NCI-H2227 (cell line): ENCODE results near the gene SLC27A4.

Source experiments
- DNase-seq: peaks from one replicate; lab custom pipeline; 2025; ENCODE audit not compliant: unreplicated experiment; lab: John Stamatoyannopoulos, UW

SLC27A4 gene

DNA sequence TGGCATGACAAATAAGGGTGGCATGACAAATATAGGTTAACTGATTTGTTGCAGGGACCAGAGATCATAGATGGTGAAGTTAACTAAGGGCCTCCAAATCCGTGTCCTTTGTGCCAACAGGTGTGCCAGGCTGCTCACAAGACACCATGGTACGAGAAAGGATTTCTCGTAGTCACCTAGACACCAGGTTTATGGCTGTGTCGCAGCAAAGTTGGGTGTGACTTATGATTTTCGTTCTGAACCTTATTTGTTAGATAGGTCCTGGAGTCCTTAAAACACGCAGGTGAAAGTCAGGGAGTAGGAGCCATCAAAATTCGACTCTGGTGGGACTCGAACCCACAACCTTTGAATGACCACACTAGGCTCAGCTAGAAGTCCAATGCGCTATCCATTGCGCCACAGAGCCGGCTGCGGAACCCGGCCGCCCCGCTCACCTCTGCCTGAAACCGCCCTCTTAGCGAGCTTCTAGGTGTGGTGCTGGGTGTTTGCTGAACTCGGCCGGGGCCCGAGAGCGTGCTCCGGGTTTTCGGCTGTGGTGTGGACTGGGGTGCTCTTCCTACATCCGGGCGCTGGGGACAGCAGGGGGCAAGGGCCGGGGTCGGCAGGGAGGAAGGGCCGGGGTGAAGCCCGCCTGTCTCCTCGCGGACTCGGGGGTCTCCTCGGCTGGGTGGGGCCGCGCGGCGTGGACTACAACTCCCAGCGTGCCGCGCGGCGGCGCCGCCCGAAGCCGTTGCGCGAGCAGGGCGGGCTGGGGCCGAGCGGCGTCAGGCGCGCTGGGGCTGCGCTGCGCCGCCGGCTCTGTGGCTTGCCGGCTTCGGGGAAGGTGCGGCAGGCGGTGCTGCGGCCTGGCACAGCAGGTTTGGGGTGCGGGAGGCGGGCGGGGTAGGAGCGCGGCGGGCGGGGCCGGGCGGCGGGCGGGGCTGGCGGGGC, at the start of gene SLC27A4:
Gene SLC27A4, plus strand, starts transcription at position 767 of the 930 bp plus-strand sequence. CDS start 2,606 bp downstream, outside the sequence.
- DNase-seq: peak; percentile 88

- DNase-seq: no peak
Measured at GRCh38 chr9:128292009-128292408, 48.3 kb upstream of the SLC27A4 start.

DNA sequence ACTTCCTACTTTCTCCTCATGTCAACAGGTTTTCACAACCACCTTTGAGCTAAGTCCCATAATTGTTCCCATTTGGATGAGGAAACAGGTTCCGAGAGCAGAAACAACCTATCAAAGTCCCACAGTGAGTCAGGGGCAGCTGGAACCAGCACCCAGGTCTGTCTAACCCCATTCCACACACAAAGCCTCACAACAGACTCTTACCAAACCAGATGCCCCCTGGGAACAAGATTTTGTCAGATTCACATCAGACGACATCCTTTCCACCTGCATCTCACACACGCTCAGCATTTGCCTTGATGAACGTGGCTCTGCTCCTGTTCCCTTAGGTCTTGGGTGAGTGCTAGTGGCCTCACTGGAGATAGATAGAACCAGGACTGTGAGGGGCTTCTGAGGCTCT, 47.2 kb upstream of the SLC27A4 start:
- DNase-seq: no peak

DNA sequence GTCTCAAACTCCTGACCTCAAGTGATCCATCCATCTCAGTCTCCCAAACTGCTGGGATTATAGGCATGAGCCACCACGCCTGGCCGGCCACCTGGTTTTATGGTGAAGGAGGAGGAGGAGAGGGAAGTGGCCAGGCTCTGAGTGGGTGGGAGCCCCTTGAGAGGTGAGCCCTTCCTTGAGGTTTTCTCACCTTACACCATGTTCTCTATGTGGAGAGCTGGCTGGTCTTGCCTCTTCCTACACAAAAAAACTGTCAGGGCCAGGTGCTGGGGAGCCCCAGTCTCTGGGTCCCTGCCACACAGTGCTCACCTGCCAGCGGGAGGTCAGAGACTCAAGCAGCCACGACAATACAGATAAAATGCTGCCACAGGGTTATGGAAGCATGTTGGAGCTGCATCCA, 46.2 kb upstream of the SLC27A4 start:
- DNase-seq: no peak

GRCh38 chr9:128296340-128297220, 43.7 kb upstream of the SLC27A4 start:
- no peak for DNase-seq

DNA sequence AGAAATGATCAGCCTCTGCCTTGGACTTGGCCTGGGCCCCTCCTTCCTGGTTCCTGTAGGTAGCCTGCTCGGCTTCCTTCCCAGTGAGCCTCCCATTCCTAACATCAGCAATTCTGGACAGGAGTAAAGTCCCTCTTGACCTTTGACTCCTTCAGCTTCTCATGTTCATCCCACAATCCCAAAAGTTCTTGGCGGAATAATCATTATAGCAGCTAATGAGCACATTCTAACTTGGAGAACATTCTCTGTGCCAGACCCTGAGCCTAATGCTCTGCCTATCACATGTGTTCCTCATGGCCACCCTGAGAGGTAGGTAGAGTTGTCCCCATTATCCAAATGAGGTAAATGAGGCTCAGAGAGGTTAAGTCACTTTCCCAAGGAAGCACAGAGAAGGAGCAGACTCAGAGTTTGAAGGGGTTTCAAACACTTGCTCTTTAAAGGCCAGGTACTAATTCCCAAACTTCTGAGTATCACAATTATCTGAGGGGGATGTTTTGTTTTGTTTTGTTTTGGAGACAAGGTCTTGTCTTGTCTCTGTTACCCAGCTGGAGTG, 43.0 kb upstream of the SLC27A4 start:
- DNase-seq: no peak

- no peak for DNase-seq
Measured at GRCh38 chr9:128298535-128299482, 41.5 kb upstream of the SLC27A4 start.

- no peak for DNase-seq
Measured at GRCh38 chr9:128304136-128304970, 36.0 kb upstream of the SLC27A4 start.

DNA sequence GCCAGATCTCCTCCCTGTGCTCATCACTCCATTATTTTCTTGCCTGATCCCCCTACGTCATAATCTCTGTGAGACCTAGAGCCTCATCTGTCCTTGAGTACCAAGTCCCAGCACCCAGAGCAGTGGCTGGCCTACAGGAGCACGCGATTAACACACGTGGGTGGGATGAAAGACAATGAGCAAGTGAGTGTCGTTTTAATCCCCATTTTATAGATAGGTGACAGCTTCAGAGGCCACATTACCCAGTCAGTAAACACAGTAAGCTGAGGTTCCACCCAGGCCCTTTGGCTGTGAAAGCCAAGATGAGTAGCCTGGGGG, 35.4 kb upstream of the SLC27A4 start:
- DNase-seq: no peak

DNA sequence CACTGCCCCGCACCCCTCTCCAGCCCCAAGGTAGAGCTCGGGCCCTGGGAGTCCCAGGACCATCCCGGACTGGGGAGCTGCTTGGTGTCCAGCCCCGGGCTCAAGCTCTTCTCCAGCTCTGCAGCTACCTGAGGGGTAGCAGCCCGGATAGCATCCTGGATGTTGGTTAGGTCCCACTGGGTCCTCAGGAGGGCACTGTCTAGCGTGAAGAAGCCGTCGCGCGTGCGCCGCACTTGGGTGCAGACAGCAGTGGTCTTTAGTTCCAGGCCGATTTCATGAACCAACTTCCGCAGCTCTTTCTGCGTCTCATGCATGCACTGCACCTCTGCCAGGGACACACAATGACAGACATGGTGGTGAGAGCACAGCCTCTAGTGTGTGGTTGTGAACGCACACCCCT, 30.8 kb upstream of the SLC27A4 start:
- DNase-seq: no peak

DNA sequence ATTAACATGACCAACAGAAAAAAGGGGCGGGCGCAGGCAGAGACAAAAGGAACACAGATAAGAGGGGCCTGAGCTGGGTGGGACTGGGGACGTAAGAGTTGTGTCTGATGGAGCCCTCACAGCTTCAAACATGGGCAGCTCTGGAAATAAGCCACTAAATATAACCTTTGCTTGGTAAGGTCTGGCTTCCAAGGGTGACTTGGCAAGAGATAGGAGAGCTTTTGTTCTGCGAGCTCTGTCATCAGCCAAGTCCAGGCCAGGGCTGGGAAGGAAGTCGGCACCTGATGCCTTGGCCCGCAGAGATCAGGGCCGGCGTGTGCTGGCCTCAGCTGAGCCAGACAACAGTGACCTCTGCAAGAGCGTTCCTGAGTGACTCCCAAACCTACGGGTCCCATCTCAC, 29.9 kb upstream of the SLC27A4 start:
- no peak for DNase-seq

GRCh38 chr9:128314697-128315096, 25.6 kb upstream of the SLC27A4 start:
- DNase-seq: no peak

GRCh38 chr9:128316421-128316820, 23.9 kb upstream of the SLC27A4 start:
- DNase-seq: no peak

- DNase-seq: no peak
Measured at GRCh38 chr9:128317629-128318028, 22.7 kb upstream of the SLC27A4 start.

DNA sequence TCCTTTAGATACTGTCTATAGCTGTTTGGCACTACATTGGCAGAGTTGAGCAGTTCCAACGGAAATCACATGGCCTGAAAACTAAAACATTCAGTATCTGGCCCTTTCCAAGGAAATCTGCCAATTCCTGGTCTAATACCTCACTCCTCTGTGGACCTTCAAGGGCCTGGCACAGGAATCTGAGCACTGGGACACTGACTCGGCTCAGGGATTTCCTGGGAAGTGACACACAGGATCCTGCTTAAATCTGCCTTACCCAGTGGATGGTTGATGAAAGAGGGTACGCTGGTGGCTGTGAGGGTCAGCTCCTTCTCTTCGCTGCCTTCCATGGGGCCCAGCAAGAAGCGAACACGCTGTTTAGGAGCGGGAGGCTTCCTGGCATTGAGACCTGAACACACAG, 19.0 kb upstream of the SLC27A4 start:
- no peak for DNase-seq

GRCh38 chr9:128321879-128322403, 18.4 kb upstream of the SLC27A4 start:
- no peak for DNase-seq

DNA sequence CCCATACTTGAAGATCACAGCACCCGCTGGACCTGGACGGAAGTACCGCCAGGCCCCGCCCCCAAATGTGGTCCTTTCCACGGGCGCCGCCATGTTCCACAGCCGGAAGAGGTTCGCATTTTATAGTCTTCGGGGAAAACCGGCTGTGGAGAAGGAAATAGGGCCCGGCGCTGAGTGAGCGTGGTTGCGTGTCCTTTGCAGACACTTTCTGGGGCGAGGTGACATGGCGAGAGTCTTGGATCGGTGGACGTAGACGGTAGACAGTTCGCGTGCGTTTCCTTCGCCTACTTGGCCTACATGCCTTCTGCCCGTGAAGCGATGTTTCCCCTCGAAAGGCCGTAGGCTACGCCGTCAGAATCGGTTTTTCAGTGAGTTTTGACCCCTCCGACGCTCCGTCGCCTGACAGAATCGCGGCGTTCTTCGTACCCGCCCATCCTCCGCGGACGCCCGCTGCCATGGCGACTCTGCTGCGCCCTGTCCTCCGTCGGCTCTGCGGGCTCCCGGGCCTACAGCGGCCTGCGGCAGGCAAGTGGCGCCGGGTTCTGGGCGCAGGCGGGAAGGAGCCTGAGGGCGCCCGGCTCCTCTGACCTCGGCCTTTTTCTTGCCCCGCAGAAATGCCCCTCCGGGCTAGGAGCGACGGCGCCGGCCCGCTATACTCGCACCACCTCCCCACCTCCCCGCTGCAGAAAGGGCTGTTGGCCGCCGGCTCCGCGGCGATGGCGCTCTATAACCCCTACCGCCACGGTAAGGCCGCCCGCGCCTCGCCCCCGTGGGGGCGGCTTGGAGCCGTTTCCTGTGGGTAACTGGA, 17.7 kb upstream of the SLC27A4 start, which contains the start of the genes COQ4 and TRUB2:
Gene COQ4, plus strand, starts transcription at position 436 of the 808 bp plus-strand sequence. Its CDS starts 20 bp downstream, at position 456.
Gene TRUB2, minus strand, starts transcription at position 44 of the 808 bp plus-strand sequence. Its CDS starts 39 bp downstream, at position 5.
- DNase-seq: peak; percentile 94

GRCh38 chr9:128323212-128323730, 17.1 kb upstream of the SLC27A4 start:
- DNase-seq: no peak
